ENCODE measurements around the gene PTPN5.
"Not testable (repeated sequence)": the region's sequence is repeated elsewhere in the genome, so short reads cannot be mapped to it uniquely, and the experiment has no call there.

PTPN5 gene

DNA sequence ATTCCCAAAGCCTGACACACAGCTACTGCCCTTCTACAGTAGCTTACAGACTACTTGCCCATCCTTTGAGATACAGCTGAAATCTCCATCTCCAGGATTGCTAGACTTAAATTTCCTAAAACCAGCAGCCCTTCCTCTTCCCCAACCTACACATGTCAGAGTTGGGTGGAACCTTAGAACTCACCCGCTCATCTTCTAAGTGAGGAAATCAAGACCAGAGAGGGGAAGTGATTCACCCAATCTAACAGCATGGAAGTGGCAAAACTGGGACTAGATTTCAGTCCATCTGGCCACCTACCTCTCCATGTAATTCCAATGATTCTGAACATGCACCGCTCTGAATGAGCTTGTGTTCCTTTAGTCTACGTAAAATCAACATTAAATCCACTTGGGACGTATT lies 94.0 kb downstream of the PTPN5 start:
- in situ Hi-C loops (cut with MboI; ENCODE audit: low sequenced_read_pairs), result no loop called here

DNA sequence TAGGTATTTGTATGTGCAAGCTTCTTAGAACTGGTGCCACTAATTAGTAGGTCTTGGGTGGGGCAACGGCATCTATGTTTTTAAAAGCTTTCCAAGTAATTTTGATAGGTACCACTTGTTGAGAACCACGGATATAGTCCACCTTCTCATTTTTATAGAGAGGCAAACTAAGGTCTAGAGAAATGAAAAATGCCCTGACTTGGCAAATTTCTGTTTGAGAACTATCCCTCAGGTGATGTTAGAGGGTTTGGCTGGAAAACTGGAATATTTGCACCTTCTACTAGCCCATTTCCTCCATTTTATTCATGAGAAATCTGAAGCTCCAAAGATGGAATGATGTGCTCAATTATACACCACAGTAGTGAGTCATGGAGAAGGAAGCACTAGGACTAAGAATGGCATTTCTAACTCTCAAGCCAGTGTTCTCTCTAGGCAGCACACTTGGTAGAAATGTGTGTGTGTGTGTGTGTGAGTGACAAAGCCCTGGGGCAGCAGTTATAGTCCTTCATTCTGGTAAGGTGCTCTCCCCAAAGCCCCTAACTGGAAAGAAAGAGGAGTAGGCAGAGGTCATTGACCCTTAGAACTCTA lies 94.9 kb downstream of the PTPN5 start:
- in situ Hi-C loops (cut with MboI; ENCODE audit: low sequenced_read_pairs), result no loop called here

DNA sequence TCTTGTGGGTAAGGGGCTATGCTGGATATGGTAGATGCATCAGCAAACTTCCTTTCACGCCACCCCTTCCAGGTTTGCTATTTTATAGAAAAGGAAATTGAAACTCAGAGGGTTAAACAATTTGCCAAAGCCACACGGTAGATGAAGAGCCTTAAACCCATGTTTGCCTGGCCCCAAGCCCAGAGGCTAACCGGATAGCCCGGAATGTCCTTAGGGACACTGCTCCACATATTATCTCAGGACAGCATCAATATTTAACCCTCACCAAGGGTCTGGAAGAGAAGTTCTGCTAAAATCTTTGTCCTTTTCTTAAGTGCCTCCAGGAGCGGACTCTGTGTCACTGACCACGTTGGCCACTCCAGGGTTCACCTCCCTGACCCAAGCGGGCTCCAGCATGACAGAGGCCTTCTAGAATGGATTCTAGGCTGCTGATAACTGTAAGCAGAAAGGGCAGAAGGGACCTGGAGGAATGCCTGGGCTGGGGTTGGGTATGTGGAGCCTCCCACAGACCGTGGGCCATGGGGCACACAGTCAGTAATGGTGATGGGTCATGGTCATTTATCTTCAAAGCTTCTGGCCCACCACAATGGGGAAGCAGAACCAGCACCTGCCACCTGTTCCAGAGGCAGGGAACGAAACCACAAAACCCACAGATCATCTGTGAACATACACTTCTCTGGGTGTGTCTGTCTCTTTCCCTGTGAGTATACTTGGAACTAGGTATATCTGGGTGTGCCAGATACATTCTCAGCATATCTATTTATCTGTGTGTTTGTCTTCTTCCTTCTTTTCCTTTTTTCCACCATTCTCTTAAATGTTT lies 98.4 kb downstream of the PTPN5 start:
- in situ Hi-C loops (cut with MboI; ENCODE audit: low sequenced_read_pairs), result no loop called here

DNA sequence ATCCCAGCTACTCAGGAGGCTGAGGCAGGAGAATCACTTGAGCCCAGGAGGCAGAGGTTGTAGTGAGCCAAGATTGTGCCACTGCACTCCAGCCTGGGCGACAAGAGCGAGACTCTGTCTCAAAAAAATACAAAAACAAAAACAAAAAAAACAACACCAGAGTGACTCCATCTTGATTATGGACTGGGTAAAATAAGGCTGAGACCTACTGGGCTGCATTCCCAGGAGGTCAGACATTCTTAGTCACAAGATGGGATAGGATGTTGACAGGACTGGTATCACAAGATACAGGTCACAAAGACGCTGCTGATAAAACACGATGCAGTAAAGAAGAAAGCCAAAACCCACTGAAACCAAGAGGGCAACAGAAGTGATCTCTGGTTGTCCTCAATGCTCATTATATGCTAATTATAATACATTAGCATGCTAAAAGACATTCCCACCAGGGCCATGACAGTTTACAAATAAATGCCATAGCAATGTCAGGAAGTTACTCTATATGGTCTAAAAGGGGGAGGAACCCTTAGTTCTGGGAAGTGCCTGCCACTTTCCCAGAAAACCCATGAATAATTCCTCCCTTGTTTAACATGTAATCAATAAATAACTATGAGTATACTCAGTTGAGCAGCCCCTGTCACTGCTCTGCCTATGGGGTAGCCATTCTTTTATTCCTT lies 100.0 kb downstream of the PTPN5 start:
- in situ Hi-C loops (cut with MboI; ENCODE audit: low sequenced_read_pairs), result not testable (repeated sequence)

DNA sequence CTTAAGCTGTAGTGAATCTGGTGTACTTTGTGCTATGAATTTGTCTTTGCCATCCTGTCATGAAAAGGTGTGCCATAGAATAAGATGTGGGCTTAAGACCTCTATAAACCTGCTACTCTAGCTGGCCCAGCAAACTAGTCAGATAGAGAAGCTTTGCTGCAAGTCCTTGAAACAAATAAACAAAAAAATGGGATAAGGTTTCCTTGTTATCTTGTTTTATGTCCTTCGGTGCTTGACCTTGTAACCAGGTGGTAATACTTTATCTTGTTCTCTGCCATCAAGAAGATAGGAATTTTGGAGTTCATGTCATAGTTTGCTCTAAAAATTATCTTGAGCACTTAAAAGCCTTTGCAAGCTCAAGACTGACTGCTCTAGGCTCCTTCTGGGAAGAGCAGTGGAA lies 107.3 kb downstream of the PTPN5 start:
- in situ Hi-C loops (cut with MboI; ENCODE audit: low sequenced_read_pairs), result no loop called here

DNA sequence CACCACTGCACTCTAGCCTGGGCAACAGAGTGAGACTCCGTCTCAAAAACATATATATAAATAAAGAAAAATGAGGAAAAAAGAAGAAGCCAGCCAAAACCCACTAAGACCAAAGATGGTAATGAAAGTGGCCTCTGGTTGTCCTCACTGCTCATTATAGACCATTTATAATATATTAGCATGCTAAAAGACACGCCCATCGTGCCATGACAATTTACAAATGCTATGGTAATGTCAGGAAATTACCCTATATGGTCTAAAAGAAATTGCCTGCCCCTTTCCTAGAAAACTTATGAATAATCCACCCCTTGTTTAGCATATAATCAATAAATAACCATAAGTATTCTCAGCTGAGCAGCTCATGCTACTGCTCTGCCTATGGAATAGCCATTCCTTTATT lies 109.1 kb downstream of the PTPN5 start:
- in situ Hi-C loops (cut with MboI; ENCODE audit: low sequenced_read_pairs), result no loop called here

DNA sequence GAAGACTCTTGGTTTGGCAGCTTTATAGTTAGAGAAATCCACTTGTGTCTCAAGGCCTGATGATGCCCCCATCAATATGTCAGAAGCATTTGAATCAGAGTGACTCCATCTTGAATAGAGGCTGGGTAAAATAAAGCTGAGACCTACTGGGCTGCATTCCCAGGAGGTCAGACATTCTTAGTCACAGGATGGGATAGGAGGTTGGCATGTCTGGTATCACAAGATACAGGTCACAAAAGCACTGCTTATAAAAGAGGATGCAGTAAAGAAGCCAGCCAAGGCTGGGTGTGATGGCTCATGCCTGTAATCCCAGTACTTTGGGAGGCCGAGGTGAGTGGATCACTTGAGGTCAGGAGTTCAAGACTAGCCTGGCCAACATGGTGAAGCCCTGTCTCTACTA lies 109.6 kb downstream of the PTPN5 start:
- in situ Hi-C loops (cut with MboI; ENCODE audit: low sequenced_read_pairs), result not testable (repeated sequence)
